ENCODE results near the gene EDAR.

EDAR gene

DNA sequence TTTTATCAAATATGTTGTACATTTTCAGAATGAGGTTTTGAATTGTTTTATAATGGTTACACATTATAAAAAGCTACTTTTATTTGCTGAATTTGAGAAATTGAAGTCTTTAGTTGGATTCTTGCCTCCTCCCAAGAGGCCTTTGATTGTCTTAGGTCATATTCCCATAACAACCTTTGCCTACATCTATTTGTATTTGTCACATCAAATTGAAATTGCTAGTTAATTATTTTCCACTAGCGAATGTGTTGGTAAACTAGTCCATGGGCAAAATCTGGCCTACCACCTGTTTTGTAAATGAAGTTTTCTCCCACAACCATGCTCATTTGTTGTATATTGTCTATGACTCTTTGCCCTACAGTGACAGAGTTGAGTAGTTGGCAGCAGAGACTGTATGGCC lies 142.0 kb downstream of the EDAR start:
- no peak overlapping the region for H3K4me3 ChIP-seq (ENCODE audit: low read depth, low read length)
- in situ Hi-C loops (cut with HindIII; ENCODE audit: low sequenced_read_pairs) = no loop called here
- TF ChIP-seq, protein P1, sequence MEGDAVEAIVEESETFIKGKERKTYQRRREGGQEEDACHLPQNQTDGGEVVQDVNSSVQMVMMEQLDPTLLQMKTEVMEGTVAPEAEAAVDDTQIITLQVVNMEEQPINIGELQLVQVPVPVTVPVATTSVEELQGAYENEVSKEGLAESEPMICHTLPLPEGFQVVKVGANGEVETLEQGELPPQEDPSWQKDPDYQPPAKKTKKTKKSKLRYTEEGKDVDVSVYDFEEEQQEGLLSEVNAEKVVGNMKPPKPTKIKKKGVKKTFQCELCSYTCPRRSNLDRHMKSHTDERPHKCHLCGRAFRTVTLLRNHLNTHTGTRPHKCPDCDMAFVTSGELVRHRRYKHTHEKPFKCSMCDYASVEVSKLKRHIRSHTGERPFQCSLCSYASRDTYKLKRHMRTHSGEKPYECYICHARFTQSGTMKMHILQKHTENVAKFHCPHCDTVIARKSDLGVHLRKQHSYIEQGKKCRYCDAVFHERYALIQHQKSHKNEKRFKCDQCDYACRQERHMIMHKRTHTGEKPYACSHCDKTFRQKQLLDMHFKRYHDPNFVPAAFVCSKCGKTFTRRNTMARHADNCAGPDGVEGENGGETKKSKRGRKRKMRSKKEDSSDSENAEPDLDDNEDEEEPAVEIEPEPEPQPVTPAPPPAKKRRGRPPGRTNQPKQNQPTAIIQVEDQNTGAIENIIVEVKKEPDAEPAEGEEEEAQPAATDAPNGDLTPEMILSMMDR (IDR thresholded peaks at IDR 0.05; ENCODE audit: low read depth, low read length, missing control alignments) = no peak
- DNase-seq (ENCODE audit: low read depth) = no peak

DNA sequence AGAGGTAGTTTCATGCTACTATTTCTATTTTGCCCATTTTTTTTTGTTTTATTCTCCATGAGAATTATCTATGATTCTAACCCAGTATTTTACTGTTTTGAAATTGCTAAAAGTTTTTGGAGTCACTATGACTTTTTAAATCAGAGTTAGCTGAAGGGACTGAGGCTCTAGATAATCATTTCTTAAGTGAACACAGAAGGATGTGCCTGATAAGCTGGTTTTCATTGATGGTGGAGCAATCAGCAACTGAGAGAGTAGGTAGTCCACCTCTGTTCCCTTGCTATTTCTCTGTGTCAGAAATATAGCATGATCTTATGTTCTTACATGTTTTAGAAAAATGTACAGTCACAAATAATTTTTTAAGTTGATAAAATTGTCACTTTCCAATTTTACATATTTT lies 143.1 kb downstream of the EDAR start:
- in situ Hi-C loops (cut with HindIII; ENCODE audit: low sequenced_read_pairs) = no loop called here
- no peak overlapping the region for H3K4me3 ChIP-seq (ENCODE audit: low read depth, low read length)
- TF ChIP-seq, protein P1 (IDR thresholded peaks at IDR 0.05; ENCODE audit: low read depth, low read length, missing control alignments) = no peak
- DNase-seq (ENCODE audit: low read depth) = no peak
